Activated naive CD4-positive, alpha-beta T cell treated with Interleukin-2 at 50 U/mL for 16 hours (primary cell): ENCODE data around the gene PYGL.
"Not testable (repeated sequence)": the region's sequence is repeated elsewhere in the genome, so short reads cannot be mapped to it uniquely, and the experiment has no call there.

Source experiments
- DNase-seq: peaks from one replicate; pipeline ENCODE4 v3.0.0-alpha.2; 2020

PYGL gene

GRCh38 chr14:50924843-50925242 is 19.4 kb downstream of the PYGL start:
- DNase-seq = no peak

DNA sequence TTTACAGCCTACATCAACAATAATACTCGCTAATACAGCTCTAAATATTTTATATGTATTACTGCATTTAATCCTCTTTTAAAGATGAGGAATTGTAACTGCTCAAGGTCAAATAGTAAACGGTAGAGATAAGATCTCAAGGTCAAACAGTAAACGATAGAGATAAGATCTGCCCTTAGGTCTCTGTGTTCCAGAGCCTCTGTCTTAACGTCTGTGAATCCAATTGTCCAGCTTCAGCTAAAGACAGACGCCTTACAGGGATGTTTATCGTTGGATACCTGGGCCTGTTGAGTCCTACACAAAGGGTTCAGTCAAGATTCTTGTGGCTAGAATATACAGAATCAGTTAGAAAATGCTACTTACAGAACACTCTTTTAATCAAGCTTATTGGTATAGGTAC is 20.0 kb downstream of the PYGL start:
- DNase-seq = no peak

- DNase-seq = no peak
Observed at GRCh38 chr14:50922803-50923202, 21.5 kb downstream of the PYGL start.

DNA sequence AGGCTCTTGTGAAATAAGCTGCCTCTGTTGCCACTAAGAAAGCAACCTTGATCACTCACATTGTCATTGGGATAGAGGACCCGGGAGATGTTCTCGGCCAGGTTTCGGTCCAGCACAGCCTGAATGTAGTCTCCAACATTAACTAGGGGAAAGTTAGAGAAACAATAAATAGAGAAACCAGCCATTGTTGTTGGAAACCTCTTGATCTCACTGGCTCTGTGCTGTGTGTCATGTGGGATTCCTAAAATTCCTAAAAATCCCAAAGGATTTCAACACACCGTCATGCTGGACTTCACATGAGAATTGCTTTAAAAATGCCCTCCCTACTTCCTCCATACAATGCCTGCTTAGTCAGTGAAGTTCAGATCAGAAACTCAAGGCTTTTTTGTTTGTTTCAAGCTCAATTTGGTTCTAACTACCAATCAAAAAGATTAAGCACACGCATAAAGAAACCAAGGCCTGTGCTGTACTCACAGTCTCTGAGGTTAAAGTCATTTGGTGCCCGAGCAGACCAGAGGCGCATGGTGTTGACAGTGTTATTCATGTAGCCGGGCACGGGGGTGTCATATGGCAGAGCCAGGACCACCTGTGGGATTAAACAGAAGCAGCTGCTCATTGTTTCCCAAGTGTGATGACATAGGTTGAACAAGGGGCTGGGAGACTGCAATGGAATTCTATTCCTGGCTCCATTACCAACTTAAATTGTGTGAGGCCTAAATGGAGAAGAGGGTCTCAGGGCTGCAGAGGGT is 23.6 kb downstream of the PYGL start:
- no peak for DNase-seq

GRCh38 chr14:50919524-50919923 is 24.8 kb downstream of the PYGL start:
- not testable (repeated sequence) for DNase-seq

- no peak for DNase-seq
Observed at GRCh38 chr14:50917449-50917848, 26.8 kb downstream of the PYGL start.

- no peak for DNase-seq
Observed at GRCh38 chr14:50910495-50911420, 33.5 kb downstream of the PYGL start.

GRCh38 chr14:50906326-50907065 is 37.8 kb downstream of the PYGL start:
- DNase-seq = no peak

GRCh38 chr14:50904719-50905118 is 39.6 kb downstream of the PYGL start:
- no peak for DNase-seq

GRCh38 chr14:50901361-50901760 is 42.9 kb downstream of the PYGL start:
- DNase-seq = no peak

GRCh38 chr14:50897658-50898175 is 46.6 kb downstream of the PYGL start:
- DNase-seq = no peak

DNA sequence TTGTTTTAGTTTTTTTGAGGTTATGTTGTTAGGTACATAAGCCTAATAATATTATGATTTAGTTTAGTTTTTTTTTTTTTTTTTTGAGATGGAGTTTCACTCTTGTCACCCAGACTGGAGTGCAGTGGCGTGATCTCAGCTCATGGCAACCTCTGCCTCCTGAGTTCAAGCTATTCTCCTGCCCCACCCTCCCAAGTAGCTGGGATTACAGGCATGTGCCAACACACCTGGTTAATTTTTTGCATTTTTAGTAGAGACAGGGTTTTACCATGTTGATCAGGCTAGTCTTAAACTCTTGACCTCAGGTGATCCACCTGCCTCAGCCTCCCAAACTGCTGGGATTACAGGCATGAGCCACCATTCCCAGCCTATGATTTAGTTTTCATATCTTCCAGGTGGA is 47.3 kb downstream of the PYGL start:
- not testable (repeated sequence) for DNase-seq

DNA sequence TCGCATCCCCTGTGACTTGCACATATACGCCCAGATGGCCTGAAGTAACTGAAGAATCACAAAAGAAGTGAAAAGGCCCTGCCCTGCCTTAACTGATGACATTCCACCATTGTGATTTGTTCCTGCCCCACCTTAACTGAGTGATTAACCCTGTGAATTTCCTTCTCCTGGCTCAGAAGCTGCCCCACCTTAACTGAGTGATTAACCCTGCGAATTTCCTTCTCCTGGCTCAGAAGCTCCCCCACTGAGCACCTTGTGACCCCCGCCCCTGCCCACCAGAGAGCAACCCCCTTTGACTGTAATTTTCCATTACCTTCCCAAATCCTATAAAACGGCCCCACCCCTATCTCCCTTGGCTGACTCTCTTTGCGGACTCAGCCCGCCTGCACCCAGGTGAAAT is 47.9 kb downstream of the PYGL start:
- not testable (repeated sequence) for DNase-seq

- no peak for DNase-seq
Observed at GRCh38 chr14:50892255-50892654, 52.0 kb downstream of the PYGL start.

DNA sequence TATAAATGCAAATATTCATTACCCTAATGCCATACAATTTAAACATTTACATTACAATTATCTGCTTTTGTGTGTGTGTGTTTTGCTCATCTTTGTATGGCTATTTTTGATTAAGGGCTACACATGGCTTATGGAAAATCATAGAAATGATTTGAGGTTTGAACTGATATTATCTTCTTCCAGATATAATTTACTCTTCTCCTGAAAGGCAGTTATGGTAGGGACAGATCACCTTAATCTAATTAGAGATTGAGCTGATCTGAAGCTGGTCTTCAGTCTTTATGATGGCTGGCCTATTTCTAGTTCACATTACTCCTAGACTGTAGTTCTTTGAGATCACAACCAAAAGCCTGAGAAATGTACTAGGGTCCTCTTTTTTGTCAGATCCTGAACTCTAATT is 56.8 kb downstream of the PYGL start:
- DNase-seq = no peak

DNA sequence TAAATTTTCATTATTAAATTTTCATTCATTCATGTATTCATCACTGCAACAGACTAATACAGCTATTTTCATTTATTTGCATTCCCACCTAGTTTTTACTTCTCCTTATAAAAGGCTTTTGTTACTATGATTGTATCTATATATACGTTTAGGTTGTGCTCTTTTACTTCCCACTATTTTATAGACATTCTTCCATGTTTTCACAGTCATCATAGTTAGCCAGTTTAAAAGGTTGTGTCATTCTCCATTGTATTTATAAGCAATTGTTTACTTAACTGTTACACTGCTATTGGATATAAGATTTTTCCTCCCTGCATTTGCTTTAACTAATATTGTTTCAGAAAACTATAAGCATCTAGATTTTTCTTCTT is 60.5 kb downstream of the PYGL start:
- no peak for DNase-seq

GRCh38 chr14:50882932-50883826 is 61.1 kb downstream of the PYGL start:
- DNase-seq = no peak

GRCh38 chr14:50875359-50876070 is 68.8 kb downstream of the PYGL start:
- peak; percentile 60 for DNase-seq

DNA sequence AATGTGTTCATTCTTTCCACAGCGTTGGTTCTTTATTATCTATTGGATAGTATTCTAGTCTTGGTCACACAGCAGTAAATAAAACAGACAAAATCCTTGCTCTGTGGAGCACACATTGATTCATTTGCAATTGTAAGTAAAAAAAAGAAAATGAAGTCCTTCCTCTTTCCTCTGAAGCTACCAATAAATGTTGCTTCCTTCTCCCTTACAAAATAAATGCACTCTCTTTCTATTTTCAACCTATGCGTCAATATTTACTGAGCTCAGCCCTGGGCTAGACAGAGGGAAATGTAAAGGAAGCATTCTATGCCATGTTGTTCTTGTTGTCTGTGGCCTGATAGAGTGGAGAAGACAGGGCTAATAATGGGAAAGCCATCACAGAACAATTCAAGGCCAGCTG is 69.5 kb downstream of the PYGL start:
- DNase-seq = no peak

DNA sequence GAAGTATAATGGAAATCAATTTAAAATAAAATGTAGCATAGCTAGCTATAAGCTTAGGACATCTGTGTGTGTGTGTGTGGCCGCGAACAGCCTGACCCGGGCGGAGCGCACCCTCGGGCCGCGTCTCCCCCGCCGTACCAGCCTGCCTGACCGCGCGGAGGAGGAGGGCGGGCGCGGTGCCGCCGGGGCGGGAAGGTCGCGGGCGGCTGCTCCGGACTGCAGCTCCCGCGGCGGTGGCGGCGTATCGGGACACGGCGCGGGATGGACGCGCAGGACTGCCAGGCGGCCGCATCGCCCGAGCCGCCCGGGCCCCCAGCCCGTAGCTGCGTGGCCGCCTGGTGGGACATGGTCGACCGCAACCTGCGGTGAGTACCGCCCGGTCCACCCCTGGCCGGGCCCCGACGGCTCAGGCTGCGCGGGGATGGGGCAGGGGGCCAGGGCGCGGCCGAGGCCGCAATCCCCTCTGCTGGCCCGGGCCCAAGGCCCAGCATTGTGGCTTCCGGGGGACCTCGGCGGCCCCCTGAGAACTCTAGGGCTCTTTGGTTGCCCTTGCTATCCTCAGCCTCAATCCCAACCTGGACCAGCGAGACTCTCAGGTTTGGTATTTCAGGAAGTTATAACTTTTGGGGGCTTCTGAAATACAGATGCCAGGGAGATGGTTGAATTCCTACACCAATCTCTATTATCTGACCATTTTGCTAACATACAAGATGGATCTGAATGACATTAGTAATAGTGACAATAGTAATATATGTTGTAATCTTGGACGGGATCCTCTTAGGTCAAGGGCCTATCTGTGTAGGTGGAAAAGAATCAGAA is 72.2 kb downstream of the PYGL start, which contains the start of gene ABHD12B:
ABHD12B (plus strand) TSS at position 140 of the 819 bp plus-strand sequence; CDS start at position 262, 122 bp downstream.
- no peak for DNase-seq
